ENCODE results near the gene LRRIQ4.

DNA sequence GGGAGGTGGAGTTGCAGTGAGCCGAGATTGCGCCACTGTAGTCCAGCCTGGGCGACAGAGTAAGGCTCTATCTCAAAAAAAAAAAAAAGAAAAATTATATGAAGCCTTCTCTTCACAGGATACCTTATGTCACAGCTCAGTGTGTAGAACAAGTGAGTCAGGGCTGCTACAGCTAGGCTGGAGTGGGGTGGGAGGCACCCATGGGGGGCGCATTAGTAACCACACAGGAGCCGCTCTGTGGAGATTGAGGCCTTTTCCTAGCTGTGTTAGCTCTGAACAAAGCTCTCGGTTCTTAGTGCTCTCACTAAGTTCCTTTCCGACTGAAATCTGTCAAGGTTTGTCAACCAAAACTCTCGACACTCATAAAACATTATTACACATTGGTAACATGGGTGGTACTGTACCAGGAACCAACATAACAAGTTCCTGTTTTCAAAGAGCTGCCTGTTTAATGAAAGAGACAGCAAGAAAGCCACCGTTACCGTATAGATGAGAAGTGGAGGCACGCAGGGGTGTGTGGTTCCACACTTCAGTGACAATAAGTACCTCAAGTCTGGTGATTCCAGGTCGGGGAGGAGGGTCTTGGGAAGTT lies 52.6 kb downstream of the LRRIQ4 start:
- TF ChIP-seq, protein P1, sequence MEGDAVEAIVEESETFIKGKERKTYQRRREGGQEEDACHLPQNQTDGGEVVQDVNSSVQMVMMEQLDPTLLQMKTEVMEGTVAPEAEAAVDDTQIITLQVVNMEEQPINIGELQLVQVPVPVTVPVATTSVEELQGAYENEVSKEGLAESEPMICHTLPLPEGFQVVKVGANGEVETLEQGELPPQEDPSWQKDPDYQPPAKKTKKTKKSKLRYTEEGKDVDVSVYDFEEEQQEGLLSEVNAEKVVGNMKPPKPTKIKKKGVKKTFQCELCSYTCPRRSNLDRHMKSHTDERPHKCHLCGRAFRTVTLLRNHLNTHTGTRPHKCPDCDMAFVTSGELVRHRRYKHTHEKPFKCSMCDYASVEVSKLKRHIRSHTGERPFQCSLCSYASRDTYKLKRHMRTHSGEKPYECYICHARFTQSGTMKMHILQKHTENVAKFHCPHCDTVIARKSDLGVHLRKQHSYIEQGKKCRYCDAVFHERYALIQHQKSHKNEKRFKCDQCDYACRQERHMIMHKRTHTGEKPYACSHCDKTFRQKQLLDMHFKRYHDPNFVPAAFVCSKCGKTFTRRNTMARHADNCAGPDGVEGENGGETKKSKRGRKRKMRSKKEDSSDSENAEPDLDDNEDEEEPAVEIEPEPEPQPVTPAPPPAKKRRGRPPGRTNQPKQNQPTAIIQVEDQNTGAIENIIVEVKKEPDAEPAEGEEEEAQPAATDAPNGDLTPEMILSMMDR (conservative IDR thresholded peaks at IDR 0.05; ENCODE audit: low read length): no peak
- TF ChIP-seq EZH2phosphoT487 (IDR thresholded peaks at IDR 0.05; ENCODE audit: borderline replicate concordance): no peak

Data from Loucy (cell line).